Retinal pigment epithelial cell (primary cell): Measurements from ENCODE around the gene OR13C9.

Source experiments
- DNase-seq: peaks from one replicate; pipeline ENCODE4 v3.0.0-alpha.2; 2010; ENCODE audit warnings: low read depth
- H3K4me3 ChIP-seq: 2 replicates; pipeline ENCODE4 v1.5.1; 2011; ENCODE audit warnings: mild to moderate bottlenecking, low read length, control low read depth, moderate library complexity
- CTCF ChIP-seq: conservative IDR thresholded peaks from 2 replicates; pipeline ENCODE4 v1.5.1; 2011; ENCODE audit warnings: low read depth, low read length, control low read depth, inconsistent platforms

The OR13C9 gene

GRCh38 chr9:104580562-104580961 is 37.4 kb downstream of the OR13C9 start:
- H3K4me3 ChIP-seq, result no peak overlapping the region
- no peak for TF ChIP-seq CTCF
- DNase-seq, result no peak

- no peak for DNase-seq
These were observed 40.7 kb downstream of the OR13C9 start for GRCh38 chr9:104577263-104577662.

GRCh38 chr9:104575456-104575855 is 42.5 kb downstream of the OR13C9 start:
- no peak overlapping the region for H3K4me3 ChIP-seq
- TF ChIP-seq CTCF, result no peak
- DNase-seq, result no peak

More at GRCh38 chr9:104577263-104577662, 40.7 kb downstream of the OR13C9 start:
- no peak for TF ChIP-seq CTCF
- H3K4me3 ChIP-seq, result no peak overlapping the region

GRCh38 chr9:104572612-104573011 is 45.4 kb downstream of the OR13C9 start:
- no peak for DNase-seq
- no peak for TF ChIP-seq CTCF
- H3K4me3 ChIP-seq, result no peak overlapping the region

- no peak for TF ChIP-seq CTCF
- DNase-seq, result no peak
- no peak within 1 kb of the TSS for H3K4me3 ChIP-seq
These were observed 49.1 kb downstream of the OR13C9 start, which contains the start of gene OR13C8 for GRCh38 chr9:104568868-104569267. Gene OR13C8 (plus strand): TSS chr9:104569168. CDS start chr9:104569168, 0 bp downstream.
